Keratinocyte (primary cell): ENCODE data around the gene FUCA1. TPM values are rescaled to one million over a fixed set of nuclear protein-coding genes. Genes with fewer than 3 reads are reported as not detected.
"Not testable (repeated sequence)": the region's sequence is repeated elsewhere in the genome, so short reads cannot be mapped to it uniquely, and the experiment has no call there.

Experiments
- DNase-seq: peaks from one replicate; pipeline ENCODE4 v3.0.0-alpha.2; 2011; ENCODE audit warnings: low read depth, missing footprints, low spot score
- FAIRE-seq: peaks from 2 replicates; lab custom pipeline; 2011; peaks lifted over from hg19 to GRCh38; lab: Jason Lieb, UNC
- H2AFZ ChIP-seq: 2 replicates; pipeline ENCODE4 v1.6.0; 2012; ENCODE audit warnings: low read length, control low read depth, inconsistent platforms; ENCODE audit not compliant: control insufficient read depth
- H3K27ac ChIP-seq: 2 replicates; pipeline ENCODE4 v1.5.1; 2011; ENCODE audit warnings: low read length; ENCODE audit not compliant: control insufficient read depth, insufficient read depth
- H3K27me3 ChIP-seq: 3 replicates; pipeline ENCODE4 v1.6.0; 2011; ENCODE audit warnings: low read length; ENCODE audit not compliant: control insufficient read depth, insufficient read depth; ENCODE audit errors: extremely low read depth
- H3K36me3 ChIP-seq, 2 experiments: 2 replicates in 1 of 2; 3 replicates in 1 of 2; pipeline ENCODE4 v1.5.1; 2011; ENCODE audit warnings: low read length in 2 of 2, mild to moderate bottlenecking in 1 of 2; ENCODE audit not compliant: control insufficient read depth in 2 of 2, insufficient read depth in 2 of 2; ENCODE audit errors: extremely low read depth in 1 of 2
- H3K4me1 ChIP-seq: 3 replicates; pipeline ENCODE4 v1.5.1; 2011; ENCODE audit warnings: low read length; ENCODE audit not compliant: control insufficient read depth, insufficient read depth; ENCODE audit errors: extremely low read depth
- H3K4me2 ChIP-seq: 3 replicates; pipeline ENCODE4 v1.6.0; 2011; ENCODE audit warnings: low read depth, low read length; ENCODE audit not compliant: control insufficient read depth, insufficient read depth; ENCODE audit errors: extremely low read depth
- H3K4me3 ChIP-seq, 3 experiments: fragments of 200-600 bp in 1 of 3; sonication (generic) in 1 of 3; 2 replicates in 2 of 3; 3 replicates in 1 of 3; pipeline ENCODE4 v1.5.1; 2011 to 2016; ENCODE audit warnings: low read length in 3 of 3, mild to moderate bottlenecking in 3 of 3, control low read depth in 2 of 3, inconsistent platforms in 1 of 3, low read depth in 1 of 3, mixed read lengths in 1 of 3, mixed run types in 1 of 3, moderate library complexity in 1 of 3; ENCODE audit not compliant: control insufficient read depth in 2 of 3, insufficient read depth in 2 of 3; ENCODE audit errors: extremely low read depth in 1 of 3
- H3K79me2 ChIP-seq: 2 replicates; pipeline ENCODE4 v1.6.0; 2012; ENCODE audit warnings: low read length; ENCODE audit not compliant: control insufficient read depth, insufficient read depth
- H3K9ac ChIP-seq: 3 replicates; pipeline ENCODE4 v1.6.0; 2011; ENCODE audit warnings: low read length; ENCODE audit not compliant: control insufficient read depth, insufficient read depth; ENCODE audit errors: extremely low read depth
- H3K9me1 ChIP-seq: 3 replicates; pipeline ENCODE4 v1.6.0; 2011; ENCODE audit warnings: low read length; ENCODE audit not compliant: control insufficient read depth, insufficient read depth; ENCODE audit errors: extremely low read depth
- H3K9me3 ChIP-seq: 2 replicates; pipeline ENCODE4 v1.5.1; 2012; ENCODE audit warnings: low read depth, low read length; ENCODE audit not compliant: control insufficient read depth
- H4K20me1 ChIP-seq: 3 replicates; pipeline ENCODE4 v1.6.0; 2011; ENCODE audit warnings: low read length; ENCODE audit not compliant: control insufficient read depth, insufficient read depth; ENCODE audit errors: extremely low read depth
- EZH2 ChIP-seq: IDR thresholded peaks from one replicate; pipeline ENCODE4 v1.6.1; 2012; ENCODE audit warnings: inconsistent platforms, mild to moderate bottlenecking, low read length, moderate library complexity
- dilution Hi-C: fragments of 300-500 bp; cut with MboI; formaldehyde crosslinking; loops from one replicate; pipeline ENCODE4 v1.7.0; 2020; ENCODE audit warnings: low sequenced_read_pairs; ENCODE audit not compliant: extremely low pct_ligation_motif_present
- polyA plus RNA-seq, 5 experiments: library from polyadenylated mRNA; depleted of rRNA in 3 of 5; stranded (reverse) in 3 of 5; stranded (forward) in 1 of 5; unstranded in 1 of 5; fragments of >200 nt; gene quantifications; 1 replicate in 1 of 5; 2 replicates in 3 of 5; 3 replicates in 1 of 5; pipeline versions ENCODE4 v1.2.1 to v1.2.3, GENCODE V29; 2011 to 2012; ENCODE audit warnings: missing spikeins in 2 of 5, low read depth in 1 of 5, low replicate concordance in 1 of 5
- TF ChIP-seq, protein P1 (sequence below), 3 experiments: IDR thresholded peaks in 1 of 3; conservative IDR thresholded peaks in 1 of 3; optimal IDR thresholded peaks in 1 of 3; 2 replicates in 2 of 3; 3 replicates in 1 of 3; pipeline versions ENCODE3 to v1.5.1; 2011; ENCODE audit warnings: low read length in 3 of 3, mild to moderate bottlenecking in 3 of 3, moderate library complexity in 2 of 3, control low read depth in 1 of 3, inconsistent platforms in 1 of 3; ENCODE audit not compliant: insufficient read depth in 2 of 3; ENCODE audit errors: extremely low read depth in 1 of 3

Gene FUCA1
- polyA plus RNA-seq, 1 donor (not counting 4 experiments of a cell fraction or from before 2014, with no cell fraction given), result 11.9 TPM

DNA sequence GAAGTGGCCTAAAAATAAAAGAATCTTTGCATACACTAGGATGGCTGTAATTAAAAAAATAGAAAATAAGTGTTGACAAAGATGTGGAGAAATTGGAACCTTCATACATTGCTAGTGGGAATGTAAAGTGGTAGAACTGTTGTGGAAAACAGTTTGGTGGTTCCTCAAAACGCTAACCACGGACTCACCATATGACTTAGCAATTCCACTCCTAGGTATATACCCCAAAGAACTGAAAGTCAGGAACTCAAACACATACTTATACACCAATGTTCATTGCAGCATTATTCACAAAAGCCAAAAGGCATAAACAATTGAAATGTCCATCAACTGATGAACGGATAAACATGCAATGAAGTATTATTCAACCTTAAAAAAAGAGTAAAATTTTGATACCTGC lies 32.1 kb downstream of the FUCA1 start:
- no peaks in the 10 kb centered on the region for H4K20me1 ChIP-seq
- no peaks in the 10 kb centered on the region for H3K79me2 ChIP-seq
- no peak overlapping the region for H3K4me3 ChIP-seq
- no peak overlapping the region for H2AFZ ChIP-seq
- no peak for DNase-seq
- no peaks in the 10 kb centered on the region for H3K9me1 ChIP-seq
- FAIRE-seq, result no peak
- dilution Hi-C loops, result no loop called here
- no peak overlapping the region for H3K27ac ChIP-seq
- no peaks in the 10 kb centered on the region for H3K9me3 ChIP-seq
- no peak for TF ChIP-seq EZH2
- TF ChIP-seq, protein P1, sequence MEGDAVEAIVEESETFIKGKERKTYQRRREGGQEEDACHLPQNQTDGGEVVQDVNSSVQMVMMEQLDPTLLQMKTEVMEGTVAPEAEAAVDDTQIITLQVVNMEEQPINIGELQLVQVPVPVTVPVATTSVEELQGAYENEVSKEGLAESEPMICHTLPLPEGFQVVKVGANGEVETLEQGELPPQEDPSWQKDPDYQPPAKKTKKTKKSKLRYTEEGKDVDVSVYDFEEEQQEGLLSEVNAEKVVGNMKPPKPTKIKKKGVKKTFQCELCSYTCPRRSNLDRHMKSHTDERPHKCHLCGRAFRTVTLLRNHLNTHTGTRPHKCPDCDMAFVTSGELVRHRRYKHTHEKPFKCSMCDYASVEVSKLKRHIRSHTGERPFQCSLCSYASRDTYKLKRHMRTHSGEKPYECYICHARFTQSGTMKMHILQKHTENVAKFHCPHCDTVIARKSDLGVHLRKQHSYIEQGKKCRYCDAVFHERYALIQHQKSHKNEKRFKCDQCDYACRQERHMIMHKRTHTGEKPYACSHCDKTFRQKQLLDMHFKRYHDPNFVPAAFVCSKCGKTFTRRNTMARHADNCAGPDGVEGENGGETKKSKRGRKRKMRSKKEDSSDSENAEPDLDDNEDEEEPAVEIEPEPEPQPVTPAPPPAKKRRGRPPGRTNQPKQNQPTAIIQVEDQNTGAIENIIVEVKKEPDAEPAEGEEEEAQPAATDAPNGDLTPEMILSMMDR (optimal IDR thresholded peaks at IDR 0.05 in 1 of 3, IDR thresholded peaks at IDR 0.05 in 1 of 3, conservative IDR thresholded peaks at IDR 0.05 in 1 of 3; ENCODE audit: extremely low read depth in 1 of 3, insufficient read depth in 2 of 3, low read length in 3 of 3), result no peak
- peaks cover 6% of the 10 kb centered on the region for H3K27me3 ChIP-seq
- no peak overlapping the region for H3K9ac ChIP-seq
- H3K36me3 ChIP-seq, result no peaks in the 10 kb centered on the region
- H3K4me1 ChIP-seq, result peaks cover 3% of the 10 kb centered on the region
- no peak overlapping the region for H3K4me2 ChIP-seq

DNA sequence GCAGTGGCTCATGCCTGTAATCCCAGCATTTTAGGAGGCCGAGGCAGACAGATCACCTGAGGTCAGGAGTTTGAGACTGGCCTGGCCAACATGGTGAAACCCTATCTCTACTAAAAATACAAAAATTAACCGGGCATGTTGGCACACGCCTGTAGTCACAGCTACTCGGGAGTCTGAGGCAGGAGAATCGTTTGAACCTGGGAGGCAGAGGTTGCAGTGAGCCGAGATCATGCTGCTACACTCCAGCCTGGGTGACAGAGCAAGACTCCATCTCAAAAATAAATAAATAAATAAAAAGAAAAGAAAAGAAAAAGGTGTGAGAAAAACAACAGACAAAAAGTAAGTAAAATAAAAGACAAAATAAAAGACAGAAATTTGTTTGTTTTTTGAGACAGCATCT lies 33.9 kb downstream of the FUCA1 start:
- dilution Hi-C loops, result not testable (repeated sequence)

DNA sequence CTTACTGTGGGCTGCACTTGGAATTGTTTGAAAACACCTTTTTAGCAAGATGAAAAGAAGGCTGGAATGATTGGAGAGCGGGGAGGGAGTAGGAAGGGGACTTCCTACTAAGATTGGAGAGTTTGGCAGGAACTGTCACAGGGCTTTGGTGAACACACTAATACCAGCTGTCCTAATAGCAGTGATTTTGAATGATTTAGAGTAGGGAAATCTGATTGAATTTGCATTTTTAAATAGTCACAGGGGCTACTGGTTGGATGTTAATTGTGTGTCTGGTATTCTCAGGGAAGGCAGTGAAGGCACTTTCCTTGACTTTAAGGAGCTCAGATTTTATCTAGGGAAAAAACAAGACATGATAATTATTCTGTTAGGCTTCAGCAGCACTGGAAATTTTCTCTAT lies 40.4 kb downstream of the FUCA1 start:
- no peak overlapping the region for H2AFZ ChIP-seq

More for the DNA sequence above, 33.9 kb downstream of the FUCA1 start:
- not testable (repeated sequence) for FAIRE-seq, H4K20me1 ChIP-seq, H3K27ac ChIP-seq, DNase-seq, H3K27me3 ChIP-seq, H3K9ac ChIP-seq, H3K4me3 ChIP-seq, H2AFZ ChIP-seq, H3K4me2 ChIP-seq, H3K9me3 ChIP-seq, H3K4me1 ChIP-seq, H3K36me3 ChIP-seq, H3K79me2 ChIP-seq, H3K9me1 ChIP-seq

DNA sequence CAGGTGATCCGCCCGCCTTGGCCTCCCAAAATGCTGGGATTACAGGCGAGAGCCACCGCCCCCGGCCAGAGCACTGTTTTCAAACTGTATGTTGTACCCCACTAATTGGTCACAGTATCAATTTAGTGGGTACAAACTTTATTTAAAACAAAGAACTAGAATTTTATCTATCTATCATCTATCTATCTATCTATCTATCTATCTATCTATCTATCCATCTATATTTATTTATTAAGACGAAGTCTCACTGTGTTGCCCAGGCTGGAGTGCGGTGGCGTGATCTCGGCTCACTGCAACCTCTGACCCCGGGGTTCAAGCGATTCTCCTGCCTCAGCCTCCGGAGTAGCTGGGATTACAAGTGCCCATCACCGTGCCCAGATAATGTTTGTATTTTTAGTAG lies 41.5 kb downstream of the FUCA1 start:
- dilution Hi-C loops, result not testable (repeated sequence)

More for the DNA sequence above, 40.4 kb downstream of the FUCA1 start:
- Histone ChIP-seq H3K4me1 (peaks cover 3% of the 10 kb centered on the region), H3K27ac (no peak overlapping the region), H3K79me2 (peaks cover 6% of the 10 kb centered on the region), H3K9me1 (no peaks in the 10 kb centered on the region), H3K36me3 (no peaks in the 10 kb centered on the region), H3K9me3 (no peaks in the 10 kb centered on the region), H4K20me1 (no peaks in the 10 kb centered on the region), H3K4me3 (no peak overlapping the region), H3K27me3 (no peaks in the 10 kb centered on the region), H3K4me2 (no peak overlapping the region), H3K9ac (no peak overlapping the region)
- dilution Hi-C loops, result no loop called here
- no peak for FAIRE-seq
- no peak for TF ChIP-seq EZH2
- TF ChIP-seq, protein P1 (optimal IDR thresholded peaks at IDR 0.05 in 1 of 3, IDR thresholded peaks at IDR 0.05 in 1 of 3, conservative IDR thresholded peaks at IDR 0.05 in 1 of 3; ENCODE audit: extremely low read depth in 1 of 3, insufficient read depth in 2 of 3, low read length in 3 of 3), result no peak
- no peak for DNase-seq

More for the DNA sequence above, 41.5 kb downstream of the FUCA1 start:
- not testable (repeated sequence) for H3K36me3 ChIP-seq, H3K4me3 ChIP-seq, H3K27me3 ChIP-seq, H3K9me3 ChIP-seq, H3K27ac ChIP-seq, H3K4me2 ChIP-seq, FAIRE-seq, H3K4me1 ChIP-seq, H2AFZ ChIP-seq, H3K79me2 ChIP-seq, H4K20me1 ChIP-seq, H3K9ac ChIP-seq, DNase-seq, H3K9me1 ChIP-seq
